Measurements from ENCODE around the gene C6orf52. TPM values are rescaled to one million over a fixed set of nuclear protein-coding genes. Genes with fewer than 3 reads are reported as not detected.

Gene C6orf52
- total and polyA plus RNA-seq, 9 donors = 0.59 to 2.6 (median 1.5) TPM; not detected in 4

- no peaks in the 10 kb centered on the region for H3K4me1 ChIP-seq (ENCODE audit: insufficient read depth)
- H3K27me3 ChIP-seq = no peaks in the 10 kb centered on the region
- H3K36me3 ChIP-seq = no peaks in the 10 kb centered on the region
- H3K4me3 ChIP-seq = no peak overlapping the region
- no peak overlapping the region for H3K27ac ChIP-seq
- TF ChIP-seq, protein P1, sequence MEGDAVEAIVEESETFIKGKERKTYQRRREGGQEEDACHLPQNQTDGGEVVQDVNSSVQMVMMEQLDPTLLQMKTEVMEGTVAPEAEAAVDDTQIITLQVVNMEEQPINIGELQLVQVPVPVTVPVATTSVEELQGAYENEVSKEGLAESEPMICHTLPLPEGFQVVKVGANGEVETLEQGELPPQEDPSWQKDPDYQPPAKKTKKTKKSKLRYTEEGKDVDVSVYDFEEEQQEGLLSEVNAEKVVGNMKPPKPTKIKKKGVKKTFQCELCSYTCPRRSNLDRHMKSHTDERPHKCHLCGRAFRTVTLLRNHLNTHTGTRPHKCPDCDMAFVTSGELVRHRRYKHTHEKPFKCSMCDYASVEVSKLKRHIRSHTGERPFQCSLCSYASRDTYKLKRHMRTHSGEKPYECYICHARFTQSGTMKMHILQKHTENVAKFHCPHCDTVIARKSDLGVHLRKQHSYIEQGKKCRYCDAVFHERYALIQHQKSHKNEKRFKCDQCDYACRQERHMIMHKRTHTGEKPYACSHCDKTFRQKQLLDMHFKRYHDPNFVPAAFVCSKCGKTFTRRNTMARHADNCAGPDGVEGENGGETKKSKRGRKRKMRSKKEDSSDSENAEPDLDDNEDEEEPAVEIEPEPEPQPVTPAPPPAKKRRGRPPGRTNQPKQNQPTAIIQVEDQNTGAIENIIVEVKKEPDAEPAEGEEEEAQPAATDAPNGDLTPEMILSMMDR (IDR thresholded peaks at IDR 0.05) = no peak
- no peak for TF ChIP-seq EP300 (IDR thresholded peaks at IDR 0.05)
- TF ChIP-seq POLR2A (IDR thresholded peaks at IDR 0.05) = no peak
- intact Hi-C loops (cut with DNase I) = no loop called here
- WGBS, 3 donors = 76 to 85% (median 84%) methylated on average over 1 of the region's 1 CpG
- DNase-seq = no peak
- no peaks in the 10 kb centered on the region for H3K9me3 ChIP-seq
Observed at GRCh38 chr6:10627800-10628199, 66.6 kb downstream of the C6orf52 start.

DNA sequence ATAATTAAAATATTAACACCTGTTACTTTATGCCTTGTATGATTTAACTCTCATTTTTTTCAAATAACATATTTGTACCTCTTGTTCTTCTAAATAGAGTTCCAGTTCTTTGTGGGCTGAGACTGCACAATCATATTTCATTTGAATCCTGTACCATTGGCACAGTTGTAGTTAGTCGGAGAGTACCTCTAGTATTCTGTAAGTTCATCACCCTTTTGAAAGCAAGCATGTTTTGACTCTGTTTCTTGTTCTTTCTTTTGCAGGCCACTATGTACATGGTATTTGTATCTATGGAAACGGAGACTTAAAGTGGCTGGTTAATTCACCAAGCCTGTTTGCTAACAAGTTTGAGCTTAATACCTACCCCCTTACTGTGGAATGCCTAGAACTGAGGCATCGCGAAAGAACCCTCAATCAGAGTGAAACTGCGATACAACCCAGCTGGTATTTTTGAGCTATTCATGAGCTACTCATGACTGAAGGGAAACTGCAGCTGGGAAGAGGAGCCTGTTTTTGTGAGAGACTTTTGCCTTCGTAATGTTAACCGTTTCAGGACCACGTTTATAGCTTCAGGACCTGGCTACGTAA is 68.2 kb downstream of the C6orf52 start:
- TF ChIP-seq POLR2A (IDR thresholded peaks at IDR 0.05) (no peak), EP300 (IDR thresholded peaks at IDR 0.05) (no peak)
- TF ChIP-seq, protein P1 (IDR thresholded peaks at IDR 0.05) = no peak
- no peak overlapping the region for H3K27ac ChIP-seq
- 50 to 68% (median 62%) methylated on average over 9 of the region's 9 CpGs for WGBS, 3 donors
- H3K9me3 ChIP-seq = no peaks in the 10 kb centered on the region
- intact Hi-C loops (cut with DNase I) = no loop called here
- no peaks in the 10 kb centered on the region for H3K4me1 ChIP-seq (ENCODE audit: insufficient read depth)
- H3K36me3 ChIP-seq = no peaks in the 10 kb centered on the region
- DNase-seq = no peak
- H3K4me3 ChIP-seq = no peak overlapping the region
- H3K27me3 ChIP-seq = no peaks in the 10 kb centered on the region

- H3K27me3 ChIP-seq = no peaks in the 10 kb centered on the region
- no peak overlapping the region for H3K4me3 ChIP-seq
- H3K9me3 ChIP-seq = no peaks in the 10 kb centered on the region
- H3K27ac ChIP-seq = no peak overlapping the region
- 91 to 94% (median 91%) methylated on average over 5 of the region's 5 CpGs for WGBS, 3 donors
- no peaks in the 10 kb centered on the region for H3K4me1 ChIP-seq (ENCODE audit: insufficient read depth)
- no peak for DNase-seq
- intact Hi-C loops (cut with DNase I) = no loop called here
- no peaks in the 10 kb centered on the region for H3K36me3 ChIP-seq
- TF ChIP-seq POLR2A (IDR thresholded peaks at IDR 0.05) (no peak), EP300 (IDR thresholded peaks at IDR 0.05) (no peak)
- TF ChIP-seq, protein P1 (IDR thresholded peaks at IDR 0.05) = no peak
Observed at GRCh38 chr6:10624836-10625235, 69.6 kb downstream of the C6orf52 start.

GRCh38 chr6:10621847-10622246 is 72.6 kb downstream of the C6orf52 start:
- Histone ChIP-seq H3K4me3 (no peak overlapping the region), H3K4me1 (ENCODE audit: insufficient read depth) (no peaks in the 10 kb centered on the region), H3K27me3 (no peaks in the 10 kb centered on the region), H3K36me3 (no peaks in the 10 kb centered on the region), H3K27ac (no peak overlapping the region), H3K9me3 (no peaks in the 10 kb centered on the region)
- intact Hi-C loops (cut with DNase I) = no loop called here
- no peak for DNase-seq
- WGBS, 3 donors = 85 to 92% (median 89%) methylated on average over 4 of the region's 4 CpGs
- TF ChIP-seq, protein P1 (IDR thresholded peaks at IDR 0.05) = no peak
- TF ChIP-seq EP300 (IDR thresholded peaks at IDR 0.05) (no peak), POLR2A (IDR thresholded peaks at IDR 0.05) (no peak)

Small RNA genes lying within 50 kb of the gene (small RNA-seq; reads per million reads assigned to genes)
- not detected for gene RF00019

Other genes with a start within 250 kb of the C6orf52 start
- 1 to 10 TPM in 5 of 7 donors, under 1 TPM in 2; 0.92 to 3.8 (median 1.3) TPM for gene GCNT2, start 173.3 kb downstream of the C6orf52 start, total RNA-seq
- gene GCNT2, start 173.3 kb downstream of the C6orf52 start, polyA plus RNA-seq = 1 to 10 TPM; 1.8 to 3.4 TPM
- 10 to 100 TPM in 5 of 7 donors, 1 to 10 TPM in 2; 5.6 to 21.7 (median 12.4) TPM for gene PAK1IP1, start 356 bp upstream of the C6orf52 start, total RNA-seq
- 10 to 100 TPM in 1 of 2 donors, 1 to 10 TPM in 1; 6.8 to 13.2 TPM for gene PAK1IP1, start 356 bp upstream of the C6orf52 start, polyA plus RNA-seq
- 100 to 1,000 TPM in 3 of 7 donors, 10 to 100 TPM in 4; 92.8 to 146 (median 99.4) TPM for gene TMEM14C, start 28.5 kb upstream of the C6orf52 start, total RNA-seq
- 100 to 1,000 TPM; 167 to 207 TPM for gene TMEM14C, start 28.5 kb upstream of the C6orf52 start, polyA plus RNA-seq
- 10 to 100 TPM; 64.7 to 82.5 (median 72.4) TPM for gene TMEM14B, start 53.2 kb upstream of the C6orf52 start, total RNA-seq
- gene TMEM14B, start 53.2 kb upstream of the C6orf52 start, polyA plus RNA-seq = 100 to 1,000 TPM in 1 of 2 donors, 10 to 100 TPM in 1; 92.2 to 123 TPM
- gene MAK, start 143.9 kb upstream of the C6orf52 start, total RNA-seq = 1 to 10 TPM in 1 of 7 donors, under 1 TPM in 4, not detected in 2; 0.10 to 4.8 (median 0.25) TPM
- gene MAK, start 143.9 kb upstream of the C6orf52 start, polyA plus RNA-seq = under 1 TPM in 1 of 2 donors, not detected in 1; 0.06 TPM
- gene GCM2, start 187.4 kb upstream of the C6orf52 start, total RNA-seq = not detected
- gene GCM2, start 187.4 kb upstream of the C6orf52 start, polyA plus RNA-seq = not detected
- 1 to 10 TPM in 6 of 7 donors, under 1 TPM in 1; 0.83 to 2.1 (median 1.3) TPM for gene SYCP2L, start 192.4 kb upstream of the C6orf52 start, total RNA-seq
- gene SYCP2L, start 192.4 kb upstream of the C6orf52 start, polyA plus RNA-seq = under 1 TPM; 0.41 to 0.75 TPM

Measured in ovary (tissue), 9 donors.